Urinary bladder (tissue), 4 donors: ENCODE data around the gene ATR. TPM values are rescaled to one million over a fixed set of nuclear protein-coding genes. Genes with fewer than 3 reads are reported as not detected.

ENCODE experiments used
- DNase-seq: peaks from one replicate; pipeline ENCODE4 v3.0.0-alpha.2; 2015; ENCODE audit errors: extremely low spot score
- H3K27ac ChIP-seq: one replicate; pipeline ENCODE4 v1.5.1; 2013; ENCODE audit warnings: low read depth, mild to moderate bottlenecking, moderate library complexity
- H3K36me3 ChIP-seq: one replicate; pipeline ENCODE4 v1.6.1; 2013; ENCODE audit warnings: mild to moderate bottlenecking, moderate library complexity; ENCODE audit not compliant: insufficient read depth
- H3K4me1 ChIP-seq: one replicate; pipeline ENCODE4 v1.6.1; 2013; ENCODE audit warnings: mild to moderate bottlenecking, moderate library complexity; ENCODE audit not compliant: insufficient read depth
- H3K4me3 ChIP-seq: one replicate; pipeline ENCODE4 v1.5.1; 2013; ENCODE audit warnings: low read depth, low read length
- WGBS: extraction: QIAGEN DNeasy Blood & Tissue Kit; methylation state at CpG from one replicate; pipeline ENCODE4 v1.1.7; 2013; 5-methylcytosine and 5-hydroxymethylcytosine counted together
- polyA plus RNA-seq: library from polyadenylated mRNA; stranded (reverse); fragments of 200-250 nt; gene quantifications from one replicate; pipeline ENCODE4 v1.2.3, GENCODE V29; 2013
- total RNA-seq: library from RNA; depleted of rRNA; stranded (reverse); fragments of >200 nt; gene quantifications from one replicate; pipeline ENCODE4 v1.2.3, GENCODE V29; 2014
- donor health status: healthy with polysubstance abuse.
- donor health status: healthy.

Gene ATR
- total RNA-seq (53.8 TPM), polyA plus RNA-seq (8.1 TPM)

GRCh38 chr3:142578329-142579223 is at the start of gene ATR:
TSS of gene ATR (minus strand) at chr3:142578733. CDS start at chr3:142578704, 29 bp downstream.
- Histone ChIP-seq H3K27ac (peak within 1 kb of the TSS; percentile 91), H3K4me3 (peak within 1 kb of the TSS; percentile 65), H3K4me1 (no peaks in the 10 kb centered on the region), H3K36me3 (no peaks in the 10 kb centered on the region)
- under 1% methylated on average over 65 of the region's 65 CpGs for WGBS
- peak; percentile 91 for DNase-seq

- no peaks in the 10 kb centered on the region for H3K4me1 ChIP-seq
- H3K27ac ChIP-seq: no peak overlapping the region
- no peak for DNase-seq
- H3K4me3 ChIP-seq: no peak overlapping the region
- no peaks in the 10 kb centered on the region for H3K36me3 ChIP-seq
Measured at GRCh38 chr3:142626971-142627370, 48.4 kb upstream of the ATR start.

GRCh38 chr3:142625153-142625440 is 46.6 kb upstream of the ATR start:
- Histone ChIP-seq H3K4me1 (no peaks in the 10 kb centered on the region), H3K27ac (no peak overlapping the region), H3K36me3 (no peaks in the 10 kb centered on the region), H3K4me3 (no peak overlapping the region)
- WGBS: 70% methylated on average over 2 of the region's 2 CpGs
- no peak for DNase-seq

- Histone ChIP-seq H3K4me3 (no peak overlapping the region), H3K4me1 (no peaks in the 10 kb centered on the region), H3K27ac (no peak overlapping the region), H3K36me3 (no peaks in the 10 kb centered on the region)
- DNase-seq: no peak
- 68% methylated on average over 2 of the region's 2 CpGs for WGBS
Measured at GRCh38 chr3:142624341-142625152, 46.0 kb upstream of the ATR start.

- H3K27ac ChIP-seq: no peak overlapping the region
- DNase-seq: no peak
- H3K4me1 ChIP-seq: no peaks in the 10 kb centered on the region
- no peaks in the 10 kb centered on the region for H3K36me3 ChIP-seq
- H3K4me3 ChIP-seq: no peak overlapping the region
Measured at GRCh38 chr3:142623194-142623593, 44.7 kb upstream of the ATR start.

- Histone ChIP-seq H3K4me1 (no peaks in the 10 kb centered on the region), H3K36me3 (no peaks in the 10 kb centered on the region), H3K4me3 (no peak overlapping the region), H3K27ac (no peak overlapping the region)
- no peak for DNase-seq
- 85% methylated on average over 2 of the region's 2 CpGs for WGBS
Measured at GRCh38 chr3:142622405-142622804, 43.9 kb upstream of the ATR start.

GRCh38 chr3:142618917-142619461 is 40.5 kb upstream of the ATR start:
- Histone ChIP-seq H3K4me1 (no peaks in the 10 kb centered on the region), H3K36me3 (no peaks in the 10 kb centered on the region), H3K27ac (no peak overlapping the region), H3K4me3 (no peak overlapping the region)
- WGBS: 86% methylated on average over 3 of the region's 3 CpGs
- DNase-seq: peak; percentile 35

GRCh38 chr3:142615171-142615570 is 36.6 kb upstream of the ATR start:
- 85% methylated on average over 2 of the region's 2 CpGs for WGBS
- no peak overlapping the region for H3K27ac ChIP-seq
- H3K4me3 ChIP-seq: no peak overlapping the region
- no peaks in the 10 kb centered on the region for H3K36me3 ChIP-seq
- DNase-seq: no peak
- H3K4me1 ChIP-seq: no peaks in the 10 kb centered on the region

- Histone ChIP-seq H3K4me1 (no peaks in the 10 kb centered on the region), H3K4me3 (no peak overlapping the region), H3K36me3 (no peaks in the 10 kb centered on the region), H3K27ac (no peak overlapping the region)
- 88% methylated on average over 2 of the region's 2 CpGs for WGBS
- DNase-seq: no peak
Measured at GRCh38 chr3:142614059-142614626, 35.6 kb upstream of the ATR start.

- no peak overlapping the region for H3K4me3 ChIP-seq
- no peak for DNase-seq
- no peak overlapping the region for H3K27ac ChIP-seq
- no peaks in the 10 kb centered on the region for H3K4me1 ChIP-seq
- no peaks in the 10 kb centered on the region for H3K36me3 ChIP-seq
- 71% methylated on average over 1 of the region's 1 CpG for WGBS
Measured at GRCh38 chr3:142613491-142613890, 35.0 kb upstream of the ATR start.

GRCh38 chr3:142611206-142611605 is 32.7 kb upstream of the ATR start:
- H3K27ac ChIP-seq: no peak overlapping the region
- peaks cover 2% of the 10 kb centered on the region for H3K36me3 ChIP-seq
- H3K4me1 ChIP-seq: no peaks in the 10 kb centered on the region
- 93% methylated on average over 1 of the region's 1 CpG for WGBS
- no peak for DNase-seq
- no peak overlapping the region for H3K4me3 ChIP-seq

- Histone ChIP-seq H3K27ac (no peak overlapping the region), H3K4me1 (no peaks in the 10 kb centered on the region), H3K4me3 (no peak overlapping the region), H3K36me3 (peaks cover 2% of the 10 kb centered on the region)
- DNase-seq: no peak
- WGBS: 91% methylated on average over 1 of the region's 1 CpG
Measured at GRCh38 chr3:142609136-142609535, 30.6 kb upstream of the ATR start.

- Histone ChIP-seq H3K4me1 (no peaks in the 10 kb centered on the region), H3K4me3 (no peak overlapping the region), H3K36me3 (peaks cover 2% of the 10 kb centered on the region), H3K27ac (no peak overlapping the region)
- 51% methylated on average over 1 of the region's 1 CpG for WGBS
- DNase-seq: no peak
Measured at GRCh38 chr3:142608631-142609030, 30.1 kb upstream of the ATR start.

- Histone ChIP-seq H3K4me3 (no peak overlapping the region), H3K4me1 (no peaks in the 10 kb centered on the region), H3K27ac (no peak overlapping the region), H3K36me3 (peaks cover 2% of the 10 kb centered on the region)
- no peak for DNase-seq
Measured at GRCh38 chr3:142604940-142605339, 26.4 kb upstream of the ATR start.
